NOMO-1 (cell line): ENCODE results near the gene ST7.
A peak's percentile ranks its signal among the peaks of the same experiment; 100 is the strongest.

Source experiments
- DNase-seq, 2 experiments: peaks; one replicate each; lab custom pipeline; 2025; ENCODE audit not compliant: unreplicated experiment in 2 of 2; lab: John Stamatoyannopoulos, UW

The ST7 gene

DNA sequence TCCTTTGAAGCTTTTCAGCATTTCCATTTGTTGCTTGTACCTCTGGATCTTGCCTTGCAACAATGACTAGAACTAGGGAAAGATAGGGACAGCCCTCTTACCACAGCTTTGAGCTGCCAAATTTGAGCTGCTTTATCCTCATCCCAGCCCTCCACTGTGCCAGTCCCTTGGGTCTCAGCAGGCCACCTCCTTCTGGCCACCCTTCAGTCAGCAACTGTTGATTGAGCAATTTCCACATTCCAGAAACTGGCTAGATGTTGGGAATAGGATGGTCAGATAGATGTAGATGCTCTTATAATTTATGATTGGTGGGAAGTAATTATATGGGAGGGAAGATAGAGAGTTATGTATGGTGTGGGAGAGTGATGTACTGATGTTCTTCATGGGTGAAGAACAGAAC, 100.1 kb downstream of the ST7 start:
- no peak for DNase-seq

DNA sequence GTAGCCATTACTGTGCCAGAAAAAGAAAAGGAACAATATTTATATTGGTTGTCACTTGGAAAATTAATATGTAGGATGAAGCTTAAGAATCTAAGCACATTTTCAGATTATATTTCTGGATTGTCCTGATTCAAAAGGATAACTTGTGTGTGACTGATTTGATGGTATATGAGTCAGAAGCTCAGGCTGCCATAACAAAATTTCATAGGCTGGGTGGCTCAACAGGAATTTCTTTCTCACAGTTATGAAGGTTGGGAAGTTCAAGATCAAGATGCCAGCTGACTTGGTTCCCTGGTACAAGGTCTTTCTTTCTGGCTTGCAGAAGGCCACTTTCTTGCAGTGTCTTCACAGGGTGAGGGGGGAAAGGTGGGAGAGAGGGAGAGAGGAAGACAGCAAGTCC, 108.5 kb downstream of the ST7 start:
- DNase-seq: no peak

DNA sequence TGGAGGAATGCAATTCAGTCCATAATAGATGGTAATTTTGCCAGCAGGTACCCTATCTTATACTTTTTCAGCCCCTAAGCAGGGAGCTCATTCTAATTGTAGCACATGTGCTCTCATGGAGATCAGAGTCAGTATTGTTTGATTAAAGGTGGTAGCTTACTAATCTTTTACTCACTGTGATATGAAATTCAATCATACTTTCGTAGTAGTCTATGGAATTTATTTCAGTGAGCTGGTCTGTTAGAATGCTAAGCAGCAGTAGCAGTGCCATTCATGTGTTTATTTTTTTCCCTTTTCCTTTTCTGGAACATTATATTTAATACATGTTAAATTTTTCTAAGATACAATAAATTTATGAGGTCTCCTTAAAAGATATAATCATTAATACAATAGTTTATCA, 109.0 kb downstream of the ST7 start:
- DNase-seq: no peak

DNA sequence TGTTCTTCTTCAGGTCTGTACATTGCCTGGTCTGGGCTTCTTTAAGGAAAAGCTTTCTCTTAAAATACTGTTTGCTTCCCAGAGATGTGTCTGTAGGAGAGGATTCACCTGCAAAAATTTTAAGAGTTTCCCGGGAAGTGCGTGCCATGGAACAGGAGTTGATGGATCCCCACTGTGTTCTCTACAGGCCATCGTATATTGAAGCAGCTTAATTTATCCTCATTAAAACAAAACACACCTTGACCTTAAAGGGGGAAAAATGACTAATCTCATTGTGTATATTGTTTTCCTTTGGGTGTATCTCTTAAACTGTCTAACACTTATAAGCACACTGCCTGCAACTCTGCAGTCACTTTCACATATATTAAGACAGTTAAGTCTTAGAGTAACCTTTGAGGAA, 111.4 kb downstream of the ST7 start:
- no peak for DNase-seq

DNA sequence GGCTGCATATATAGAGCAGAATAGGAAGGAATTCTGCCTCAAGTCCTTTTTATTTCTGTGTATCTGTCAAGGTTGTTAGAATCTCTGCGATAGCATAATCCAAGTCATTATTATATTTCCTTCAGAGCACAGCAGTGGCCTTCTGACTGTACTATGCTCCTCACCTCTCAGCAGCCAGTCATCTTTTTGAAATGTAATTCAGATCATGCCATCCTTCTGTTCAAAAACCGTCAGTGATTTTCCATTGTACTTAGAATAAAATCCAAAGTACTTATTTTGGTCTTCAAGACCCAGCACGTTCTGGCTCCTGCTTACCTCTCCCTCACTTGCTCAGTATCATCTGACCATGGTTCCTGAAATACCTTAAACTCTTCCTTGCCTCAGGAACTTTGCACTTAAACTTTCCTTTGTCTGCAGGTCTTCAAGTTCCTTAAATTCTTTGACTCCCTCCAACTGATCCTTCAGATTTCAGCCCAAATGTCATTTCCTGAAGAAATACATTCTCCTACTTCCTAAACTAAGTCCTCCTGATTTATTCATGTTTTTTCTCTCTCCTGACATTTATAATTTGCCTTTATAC, 112.4 kb downstream of the ST7 start:
- no peak for DNase-seq

DNA sequence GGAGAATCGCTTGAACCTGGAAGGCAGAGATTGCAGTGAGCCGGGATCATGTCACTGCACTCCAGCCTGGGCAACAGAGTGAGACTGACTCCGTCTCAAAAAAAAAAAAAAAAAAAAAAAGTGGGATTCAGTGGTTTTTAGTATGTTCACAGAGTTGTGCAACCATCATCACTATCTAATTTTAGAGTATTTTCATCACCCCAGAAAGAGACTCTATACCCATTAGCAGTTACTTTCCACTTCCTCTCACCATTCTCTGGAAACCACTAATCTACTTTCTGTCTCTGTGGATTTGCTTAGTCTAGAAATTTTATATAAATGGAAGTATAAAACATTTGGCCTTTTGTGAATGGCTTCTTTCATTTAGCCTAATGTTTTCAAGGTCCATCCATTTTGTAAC, 113.4 kb downstream of the ST7 start:
- peak in 1 of 2 experiments; percentile 66 for DNase-seq

DNA sequence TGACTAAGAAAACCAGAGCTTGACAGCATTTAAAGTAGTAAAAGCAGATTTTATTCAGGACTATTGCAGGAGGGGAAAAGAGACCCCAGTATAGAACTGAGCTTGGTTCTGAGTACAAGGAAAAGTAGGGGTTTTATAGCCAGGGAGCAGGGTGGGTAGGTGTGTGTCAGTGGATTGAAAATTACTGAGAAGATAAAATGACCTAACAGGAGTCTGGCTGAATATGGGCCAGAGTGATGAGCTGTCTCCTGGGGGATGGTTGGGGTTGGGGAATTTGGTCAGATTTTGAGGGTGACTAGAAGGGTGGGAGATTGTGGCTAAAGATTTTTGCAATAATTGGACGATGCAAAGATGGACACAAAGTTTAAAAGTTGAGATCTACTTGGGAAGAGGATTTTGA, 114.0 kb downstream of the ST7 start:
- no peak for DNase-seq

DNA sequence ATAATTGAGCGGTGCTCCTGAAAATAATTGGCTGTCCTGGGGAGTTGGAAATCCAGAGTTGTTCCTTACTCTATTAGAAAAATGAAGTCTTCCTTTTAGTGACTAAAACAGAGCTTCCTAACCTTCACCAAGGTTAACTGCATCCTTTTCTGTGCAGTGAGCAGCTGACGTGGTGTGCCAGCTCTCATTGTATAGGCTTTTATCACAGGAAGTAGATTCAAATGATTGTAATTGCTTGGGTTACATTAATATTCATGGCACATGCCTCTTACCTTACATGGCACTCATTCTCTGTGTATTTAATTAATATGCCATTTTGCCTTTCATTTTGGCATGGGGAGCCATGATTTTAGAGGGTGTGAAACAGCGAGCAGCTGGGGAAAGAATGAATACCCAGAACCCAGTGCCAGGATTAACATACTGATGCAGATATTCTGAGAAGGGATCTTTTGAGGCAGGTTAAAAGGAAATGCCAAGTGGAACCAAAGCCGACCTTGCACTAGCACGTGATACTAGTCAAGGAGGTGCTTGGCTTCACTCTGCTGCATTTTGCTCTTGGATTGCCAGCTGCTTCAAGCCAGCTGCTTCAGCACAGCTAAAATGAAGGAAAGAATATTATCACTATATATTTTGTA, 115.3 kb downstream of the ST7 start:
- no peak for DNase-seq

DNA sequence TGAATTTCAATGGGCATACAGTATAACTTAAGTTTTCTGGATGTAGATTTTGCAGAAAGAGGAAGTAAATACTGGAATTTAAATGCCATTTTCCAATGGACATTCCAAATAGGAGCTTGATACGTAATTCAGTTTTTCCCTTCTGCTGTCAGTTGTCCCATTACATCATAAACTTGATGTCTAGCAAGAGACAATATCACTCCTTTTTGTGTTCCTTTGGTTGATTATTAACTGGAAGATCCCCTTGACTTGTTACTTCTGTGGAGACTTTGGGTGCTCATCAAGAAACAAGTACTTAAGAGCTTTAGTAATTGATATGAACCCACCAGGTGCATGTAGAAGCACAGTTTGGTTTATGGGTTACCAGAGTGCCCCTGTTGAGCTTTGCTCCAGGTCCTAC, 116.1 kb downstream of the ST7 start:
- DNase-seq: no peak

DNA sequence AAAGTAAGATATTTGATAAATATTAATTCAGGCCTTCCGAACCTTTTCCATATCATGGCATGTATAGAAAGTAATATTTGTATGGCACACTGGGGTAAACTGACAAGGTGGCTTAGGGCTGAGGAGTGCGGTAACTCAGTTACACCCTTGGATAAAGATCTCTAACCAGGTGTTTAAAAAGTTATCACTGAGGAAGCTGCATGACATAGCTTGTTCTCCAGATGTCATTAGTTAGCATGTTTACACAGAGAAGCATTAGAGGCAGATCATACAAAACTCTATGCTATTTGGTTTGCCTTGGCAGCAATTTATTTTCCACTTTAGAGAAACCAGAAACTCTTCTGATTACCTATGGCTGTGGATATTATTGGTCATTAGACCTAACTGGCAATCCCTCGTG, 118.2 kb downstream of the ST7 start:
- no peak for DNase-seq

DNA sequence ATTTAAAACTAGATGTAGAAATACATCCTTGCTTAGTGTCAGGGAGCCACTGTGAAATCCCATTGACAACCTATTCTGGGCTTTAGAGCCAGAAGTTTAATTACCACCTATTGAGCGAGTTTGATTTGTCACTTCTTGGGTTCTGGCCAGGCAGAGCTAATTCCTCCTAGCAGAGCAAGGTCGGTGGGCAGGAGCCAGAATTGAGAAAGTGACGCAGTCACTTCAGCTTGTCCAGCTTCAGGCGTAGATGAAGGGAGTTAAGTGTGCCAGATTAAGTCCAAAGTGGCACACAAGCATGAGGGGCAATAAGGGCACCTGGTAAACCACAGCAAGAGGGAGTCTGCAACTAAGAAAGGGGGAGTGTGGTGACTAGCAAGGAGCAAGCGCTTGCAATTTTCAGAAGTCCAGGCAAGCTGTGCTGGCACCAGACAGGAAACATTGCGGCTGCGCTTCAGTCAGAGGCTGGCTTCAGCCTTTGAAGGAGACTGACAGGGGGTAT, 119.4 kb downstream of the ST7 start:
- peak; percentile 13 to 17 for DNase-seq

DNA sequence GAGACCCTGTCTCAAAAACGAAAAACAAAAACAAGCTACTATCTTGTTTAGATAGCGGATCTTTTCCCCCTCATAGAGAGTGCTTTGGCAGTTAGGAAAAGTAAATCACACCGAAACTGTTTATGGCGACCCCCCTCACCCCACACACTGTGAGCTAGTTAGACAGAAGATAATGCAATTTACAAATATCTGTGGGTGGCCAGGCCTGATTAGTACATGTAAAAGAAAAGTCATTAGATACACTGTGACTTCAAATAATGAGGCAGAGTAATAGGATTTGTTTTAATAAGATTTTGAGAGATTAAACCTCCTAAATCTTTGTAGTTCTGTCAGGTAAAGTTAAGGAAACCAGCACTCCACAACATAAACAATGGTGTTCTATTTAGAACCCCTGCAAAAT, 121.1 kb downstream of the ST7 start:
- DNase-seq: no peak

DNA sequence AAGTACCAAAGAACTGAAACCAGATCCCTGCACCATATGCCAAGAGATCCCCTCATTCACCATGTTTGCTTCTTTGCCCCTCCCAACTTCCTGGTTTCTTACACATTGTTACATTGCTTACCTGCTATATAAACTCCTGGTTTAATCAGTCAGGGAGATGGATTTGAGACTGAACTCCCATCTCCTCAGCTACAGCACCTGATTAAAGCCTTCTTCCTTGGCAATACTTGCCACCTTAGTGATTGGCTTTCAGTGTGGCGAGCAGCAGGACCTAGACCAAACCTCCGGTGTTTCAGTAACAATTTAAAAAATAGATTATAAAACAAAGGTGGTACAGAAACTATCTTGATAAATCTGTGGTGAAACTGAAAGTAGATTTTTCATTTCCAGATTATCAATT, 122.6 kb downstream of the ST7 start:
- no peak for DNase-seq

DNA sequence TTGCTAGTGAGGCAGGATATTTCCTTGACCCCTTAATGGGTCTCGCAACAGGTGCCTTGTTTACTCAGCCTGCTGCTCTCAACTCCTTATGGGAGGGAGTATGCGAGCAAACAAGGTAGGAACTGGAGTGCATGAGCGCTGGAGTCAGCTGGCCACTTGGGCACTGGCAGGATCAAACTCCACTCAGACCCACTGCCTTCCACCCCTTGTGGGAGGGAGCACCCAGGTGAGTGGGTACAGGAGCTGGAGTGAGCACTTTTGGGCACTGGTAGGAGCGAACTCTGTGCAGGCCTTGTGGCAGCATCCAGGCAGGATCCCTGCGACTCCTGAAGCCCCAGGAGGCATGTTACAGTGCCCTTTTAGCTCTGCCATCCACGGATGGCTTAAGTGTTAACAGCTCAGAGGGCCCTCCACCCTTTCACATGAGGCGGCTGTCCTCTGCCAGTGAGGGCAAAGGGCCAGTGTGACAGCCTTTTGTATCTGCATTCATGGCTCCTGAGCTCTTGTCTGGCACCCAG, 123.2 kb downstream of the ST7 start:
- no peak for DNase-seq

DNA sequence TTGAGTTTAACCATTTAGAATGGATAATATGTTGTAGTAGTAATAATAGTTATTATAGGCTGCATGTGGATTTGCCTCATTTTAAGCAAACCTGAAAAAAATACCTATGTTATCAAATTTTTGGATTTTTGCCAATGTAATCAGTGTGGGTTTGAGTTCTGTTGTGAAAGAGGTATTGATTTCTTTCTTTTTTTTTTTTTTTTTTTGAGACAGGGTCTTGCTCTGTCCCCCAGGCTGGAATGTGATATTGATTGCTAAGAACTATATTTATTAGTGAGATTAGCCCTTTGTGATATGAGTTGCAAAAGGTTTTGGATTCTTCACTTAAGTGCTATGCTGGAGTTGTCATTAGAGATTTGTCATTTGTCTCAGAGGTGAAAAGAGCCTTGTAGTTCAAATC, 124.4 kb downstream of the ST7 start:
- DNase-seq: no peak

DNA sequence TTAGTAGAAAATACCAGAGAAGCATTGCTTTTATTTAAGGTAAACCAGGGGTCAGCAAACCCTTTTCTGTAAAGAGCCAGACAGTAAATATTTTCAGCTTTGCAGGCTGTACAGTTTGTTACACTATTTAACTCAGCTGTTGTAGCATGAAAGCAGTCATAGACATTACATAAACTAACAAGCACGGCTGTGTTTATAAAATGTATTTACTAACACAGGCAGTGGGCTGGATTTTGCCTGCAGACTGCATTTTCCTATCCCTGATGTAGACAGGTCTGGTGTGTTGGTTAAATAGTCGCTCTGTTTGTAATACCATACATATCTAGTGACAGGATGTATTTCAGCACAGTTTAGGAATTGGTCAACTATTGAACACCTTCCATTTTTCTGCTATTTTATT, 129.3 kb downstream of the ST7 start:
- DNase-seq: no peak

DNA sequence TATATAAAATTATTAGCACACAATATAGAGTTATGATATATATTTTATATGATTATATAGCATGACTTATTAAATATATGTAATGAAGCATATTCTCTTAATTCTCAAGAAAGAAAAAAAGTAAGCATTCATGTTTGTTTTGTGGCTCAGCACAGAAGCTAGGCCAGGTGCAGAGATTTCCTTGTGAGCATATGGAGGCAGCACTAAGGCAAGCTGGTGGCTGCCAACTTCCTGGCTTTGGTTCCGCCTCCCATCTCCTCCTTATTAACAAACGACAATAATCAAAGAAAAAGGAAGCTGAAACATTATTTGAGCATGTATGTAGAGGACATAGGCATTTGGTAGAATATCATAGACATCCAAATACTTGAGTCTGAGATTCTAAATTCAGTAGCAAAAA, 130.3 kb downstream of the ST7 start:
- DNase-seq: no peak

DNA sequence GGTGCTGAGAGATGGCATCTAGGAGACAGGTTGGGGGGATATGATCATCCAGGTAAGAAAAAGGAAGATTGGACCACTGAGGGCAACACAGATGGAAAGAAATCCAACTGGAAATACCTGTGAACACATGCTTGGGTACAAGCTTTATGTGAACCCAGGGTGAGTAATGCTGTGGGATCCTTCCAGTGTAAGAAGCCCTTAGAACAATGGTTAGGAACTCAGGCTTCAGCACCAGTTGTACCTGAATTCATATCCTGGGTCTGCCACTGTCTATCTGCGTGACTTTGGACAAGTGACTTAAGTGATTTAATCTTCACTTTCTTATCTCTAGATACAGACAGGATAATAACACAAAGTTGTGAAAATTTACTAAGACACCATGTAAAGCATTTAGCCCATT, 131.0 kb downstream of the ST7 start:
- DNase-seq: no peak

DNA sequence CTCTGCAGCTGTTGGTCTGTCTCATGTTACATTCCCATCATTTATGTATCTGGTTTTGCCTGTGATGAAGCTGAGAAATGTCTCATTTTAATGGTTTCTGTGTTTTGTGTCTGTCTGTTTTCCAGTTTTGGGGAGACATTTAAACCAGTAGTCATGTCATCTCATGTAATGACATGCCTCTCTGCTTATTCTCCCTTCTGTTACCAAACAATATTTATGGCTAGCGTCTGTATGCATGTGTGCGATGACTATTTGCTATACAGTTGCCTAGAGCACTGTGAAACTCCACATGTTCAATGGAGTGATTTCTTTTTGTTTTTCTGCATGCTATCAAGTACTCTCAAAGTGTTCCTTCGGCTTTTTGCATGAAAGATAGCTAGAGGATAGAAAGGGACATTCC, 132.0 kb downstream of the ST7 start:
- DNase-seq: no peak

DNA sequence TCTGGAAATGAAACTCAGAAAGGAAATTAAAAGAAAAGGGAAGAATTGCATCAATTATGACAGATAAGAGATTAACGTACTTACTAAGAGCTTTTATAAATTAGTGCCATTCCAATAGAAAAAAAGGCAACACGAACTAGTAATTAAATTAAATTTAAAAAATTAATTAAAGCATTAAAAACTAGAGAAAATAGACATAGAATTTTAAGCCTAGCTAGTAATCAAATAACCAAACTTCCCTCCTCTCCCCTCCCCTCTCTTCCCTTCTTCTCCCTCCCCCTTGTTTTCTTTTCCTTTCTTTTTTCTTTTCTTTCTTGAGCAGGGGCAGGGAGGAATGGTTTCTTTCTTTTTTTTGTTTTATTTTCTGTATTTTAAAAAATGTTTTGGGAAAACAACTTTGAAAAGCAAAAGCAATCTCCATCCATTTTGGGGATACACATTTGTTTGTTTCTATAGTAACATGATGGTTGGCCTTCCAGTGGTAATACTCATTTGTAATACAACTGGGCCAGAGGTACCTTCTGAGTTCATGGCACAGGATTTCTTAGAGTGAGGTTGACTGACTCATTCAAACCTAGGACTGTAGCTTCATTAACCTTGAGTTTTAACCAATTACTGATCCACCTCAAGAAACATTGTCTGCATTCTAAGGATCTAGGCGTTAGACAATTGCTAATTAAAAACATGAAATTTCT, 132.6 kb downstream of the ST7 start:
- no peak for DNase-seq

DNA sequence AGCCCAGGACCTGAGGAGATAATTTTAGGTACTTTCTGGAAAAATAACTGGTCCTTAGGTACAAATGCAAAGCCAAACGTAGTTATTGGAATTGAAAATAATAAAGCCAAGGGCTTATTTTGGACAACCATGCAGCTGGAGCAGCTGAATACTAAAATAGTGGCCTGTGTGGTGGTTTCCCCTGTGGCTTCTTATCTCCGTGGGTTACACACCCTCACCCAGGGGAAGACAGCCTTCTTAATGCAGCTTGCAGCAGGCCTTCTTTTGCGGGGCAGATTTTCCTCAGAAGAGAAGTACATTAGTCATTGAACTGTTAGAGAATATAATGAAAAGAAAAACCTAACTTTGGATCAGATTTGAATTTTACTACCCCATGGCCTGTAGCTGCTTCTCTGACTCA, 133.5 kb downstream of the ST7 start:
- no peak for DNase-seq
